Measurements from ENCODE around the gene DSC2.
"Not testable (repeated sequence)": the region's sequence is repeated elsewhere in the genome, so short reads cannot be mapped to it uniquely, and the experiment has no call there.

DSC2 gene

DNA sequence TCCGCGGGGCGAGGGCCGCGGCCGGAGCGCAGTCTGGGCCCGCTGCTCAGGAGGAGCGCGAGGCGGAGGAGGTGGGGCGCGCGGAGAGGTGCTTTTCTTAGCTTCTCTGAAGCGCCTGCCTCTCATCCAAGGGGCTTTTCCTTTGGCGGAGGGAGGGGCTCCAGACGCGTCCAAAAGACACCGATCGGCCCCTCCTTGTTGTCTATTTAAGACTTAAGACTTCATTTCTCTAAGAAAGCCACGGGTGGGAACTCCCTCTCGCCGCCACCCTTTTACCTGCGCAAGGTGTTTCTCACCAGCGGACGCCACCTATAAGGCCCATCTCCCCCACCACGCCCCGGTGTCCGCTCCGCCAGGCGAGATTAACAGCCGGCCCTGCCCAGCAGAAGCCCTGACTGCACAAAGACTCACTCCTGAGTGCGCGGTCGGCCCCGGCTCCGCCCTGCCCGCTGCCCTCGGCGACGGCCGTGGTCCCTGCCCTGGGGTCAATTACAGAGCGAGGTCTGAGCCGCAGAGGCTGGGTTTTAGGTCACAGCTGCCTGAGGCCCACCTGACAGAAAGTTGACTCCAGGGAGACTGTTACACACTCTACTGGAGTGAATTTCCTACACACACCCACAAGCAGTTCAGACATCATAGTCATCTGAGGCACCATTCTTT is at the start of gene DSC2:
Gene DSC2, minus strand, starts transcription at position 397 of the 660 bp plus-strand sequence. CDS start 450 bp downstream, outside the sequence.
- DNase-seq (ENCODE audit: low spot score): no peak

GRCh38 chr18:31149351-31149750 is 47.1 kb upstream of the DSC2 start:
- no peak for DNase-seq (ENCODE audit: low spot score)

GRCh38 chr18:31148600-31148999 is 46.4 kb upstream of the DSC2 start:
- no peak for DNase-seq (ENCODE audit: low spot score)

DNA sequence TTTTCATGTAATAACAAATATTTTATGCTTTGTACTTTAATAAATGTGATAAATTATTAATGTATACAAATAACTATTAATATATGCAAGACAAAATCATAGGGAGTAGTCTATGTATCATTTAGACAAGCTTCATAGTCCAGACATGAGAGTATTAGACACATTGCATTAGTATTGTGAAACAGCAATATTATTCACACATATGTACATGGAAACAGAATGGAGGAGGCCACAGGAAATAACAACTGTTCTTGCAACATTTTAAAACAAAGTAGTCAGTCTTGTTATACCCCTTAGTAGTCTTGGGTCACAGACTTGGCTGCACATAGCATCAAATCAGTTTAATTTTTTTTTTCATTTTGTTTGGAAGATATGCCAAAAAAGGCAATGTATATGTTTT is 44.6 kb upstream of the DSC2 start:
- no peak for DNase-seq (ENCODE audit: low spot score)

- DNase-seq (ENCODE audit: low spot score): no peak
Measured at GRCh38 chr18:31143025-31143424, 40.8 kb upstream of the DSC2 start.

DNA sequence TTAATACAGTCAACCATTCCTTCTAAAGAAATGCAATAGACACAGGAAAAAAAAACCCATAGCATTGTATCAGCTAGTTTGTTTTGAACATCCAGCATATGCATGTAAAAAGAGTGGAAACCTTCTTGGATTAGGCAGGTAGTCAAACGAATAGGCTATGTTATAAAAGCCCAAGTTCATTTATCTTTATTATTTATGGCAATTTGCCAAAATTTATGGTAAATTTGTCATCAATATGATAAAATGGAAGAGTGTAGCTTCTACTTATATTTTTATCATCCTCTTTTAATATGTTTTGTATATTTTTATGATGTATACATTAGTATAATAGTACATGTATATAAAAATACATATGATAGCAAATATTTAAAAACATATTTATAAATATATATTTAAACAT is 36.5 kb upstream of the DSC2 start:
- DNase-seq (ENCODE audit: low spot score): no peak

DNA sequence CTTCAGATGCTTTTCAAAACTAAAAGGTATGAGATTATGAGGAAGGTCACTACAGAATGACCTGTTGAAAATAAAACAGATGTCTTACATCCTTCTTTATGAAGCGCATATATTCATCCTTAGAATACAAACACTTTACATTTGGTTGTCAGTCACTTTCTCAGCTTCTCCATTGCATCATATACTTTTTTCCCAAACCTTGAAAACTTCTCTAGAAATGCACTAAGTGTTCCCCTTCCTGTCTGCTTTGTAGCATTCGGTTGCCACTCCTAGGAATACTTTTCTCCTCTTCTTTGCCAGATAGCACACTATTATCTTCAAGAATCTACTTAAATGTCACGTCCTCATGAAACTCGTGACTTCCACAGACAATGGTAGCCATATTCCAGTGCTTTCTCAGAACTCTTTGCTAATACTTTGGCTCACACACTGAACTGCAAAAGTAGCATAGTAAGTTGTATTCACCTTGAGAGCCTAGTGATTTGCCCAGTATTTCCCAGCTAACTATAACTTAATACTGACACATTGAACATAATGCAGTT is 32.8 kb upstream of the DSC2 start:
- DNase-seq (ENCODE audit: low spot score): no peak

DNA sequence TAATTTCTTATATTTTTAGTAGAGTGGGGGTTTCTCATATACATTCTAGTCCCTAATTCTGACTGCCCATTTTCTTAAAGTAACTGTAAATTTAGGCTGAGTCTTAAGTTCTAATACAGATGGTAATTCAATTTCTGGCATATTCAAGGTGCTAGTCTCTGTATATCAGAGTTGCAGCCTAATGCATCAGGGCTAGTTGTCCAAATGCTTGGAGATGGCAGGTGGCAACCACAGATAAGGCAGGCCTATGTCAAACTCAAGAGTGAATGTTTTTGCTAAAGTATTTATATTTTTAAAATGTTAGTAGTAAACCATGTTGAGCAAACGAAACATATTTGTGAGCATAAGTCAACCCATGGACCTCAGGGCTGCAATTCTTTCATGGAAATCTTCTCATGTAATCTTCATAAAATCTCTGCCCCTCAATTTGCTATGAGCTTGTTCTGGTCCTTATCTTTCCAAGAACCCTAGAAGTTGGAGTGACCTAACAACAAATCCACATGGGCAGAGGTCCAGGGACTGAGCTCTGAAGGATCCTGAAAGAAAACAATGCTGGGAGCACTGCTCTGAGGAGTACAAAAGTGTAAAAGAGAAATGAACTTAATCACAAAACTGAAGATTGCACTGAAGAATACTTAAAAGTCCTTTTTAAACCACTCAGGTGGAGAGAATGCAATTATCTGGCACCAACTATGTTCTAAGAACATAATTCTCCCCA is 27.3 kb upstream of the DSC2 start:
- DNase-seq (ENCODE audit: low spot score): no peak

DNA sequence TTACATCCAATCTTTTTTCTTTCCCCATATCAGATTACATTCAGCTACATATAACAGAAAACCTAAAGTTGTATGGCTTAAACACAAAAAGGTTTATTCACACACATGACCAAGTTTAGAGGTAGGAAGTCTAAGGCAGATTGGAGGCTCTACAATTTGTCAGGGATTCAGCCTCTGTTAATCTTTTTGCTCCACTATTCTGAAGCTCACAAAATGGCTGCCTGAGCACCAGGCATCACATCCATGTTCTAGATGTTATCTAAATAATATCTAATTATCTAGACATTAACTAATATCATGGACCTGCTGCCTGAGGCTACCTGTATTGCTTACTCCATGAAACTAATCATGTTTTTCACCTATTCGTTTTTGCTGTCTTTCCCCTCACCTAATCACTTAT is 23.7 kb upstream of the DSC2 start:
- no peak for DNase-seq (ENCODE audit: low spot score)

DNA sequence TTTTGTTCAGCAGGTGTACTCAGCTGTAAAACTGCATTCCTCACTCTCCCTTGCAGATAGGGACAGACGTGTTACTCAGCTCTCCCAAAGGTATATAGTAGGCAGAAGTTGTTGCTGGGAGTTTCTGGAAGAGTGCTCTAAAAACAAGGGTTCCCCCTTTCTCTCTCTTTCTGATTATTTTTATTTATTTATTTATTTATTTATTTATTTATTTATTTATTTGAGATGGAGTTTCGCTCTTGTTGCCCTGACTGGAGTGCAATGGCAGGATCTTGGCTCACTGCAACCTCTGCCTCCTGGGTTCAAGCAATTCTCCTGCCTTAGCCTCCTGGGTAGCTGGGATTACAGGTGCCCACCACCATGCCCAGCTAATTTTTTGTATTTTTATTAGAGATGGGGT is 20.9 kb upstream of the DSC2 start:
- DNase-seq (ENCODE audit: low spot score): not testable (repeated sequence)

DNA sequence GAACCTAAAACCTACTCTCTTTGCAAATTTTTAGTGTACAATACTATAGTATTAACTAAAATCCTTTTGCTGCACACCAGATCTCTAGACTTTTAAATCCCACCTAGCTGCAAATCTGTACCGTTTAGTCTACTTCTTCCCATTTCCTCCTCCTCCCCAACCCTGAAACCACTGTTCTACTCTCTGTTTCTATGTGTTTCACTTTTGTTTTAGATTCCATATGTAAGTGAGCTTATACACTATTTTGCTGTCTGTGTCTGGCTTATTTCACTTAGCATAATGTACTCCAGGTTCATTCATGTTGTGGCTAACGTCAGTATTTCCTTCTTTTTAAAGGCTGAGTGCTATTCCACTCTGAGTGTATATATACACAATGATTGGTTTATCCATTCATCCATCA is 18.4 kb upstream of the DSC2 start:
- DNase-seq (ENCODE audit: low spot score): no peak

GRCh38 chr18:31116853-31117595 is 14.8 kb upstream of the DSC2 start:
- DNase-seq (ENCODE audit: low spot score): no peak

GRCh38 chr18:31112804-31113203 is 10.6 kb upstream of the DSC2 start:
- DNase-seq (ENCODE audit: low spot score): no peak

DNA sequence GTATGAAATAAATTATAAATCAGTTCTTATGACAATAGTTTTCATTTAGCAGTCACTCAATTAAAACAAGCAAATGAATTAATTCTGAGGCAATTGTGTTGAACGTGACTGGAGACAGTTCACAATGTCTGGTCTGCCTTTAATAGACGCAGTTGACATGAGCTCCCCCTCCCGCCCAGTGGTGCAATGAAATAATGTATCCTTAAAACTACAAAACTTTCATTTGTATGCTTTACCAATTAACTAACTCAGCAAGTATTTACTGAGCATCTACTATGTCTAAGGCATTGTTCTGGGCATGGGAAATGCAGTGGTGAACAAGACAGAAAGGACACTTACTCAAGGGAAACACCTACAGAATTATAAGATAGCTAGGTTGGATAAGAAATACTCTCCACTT is 3.5 kb upstream of the DSC2 start:
- no peak for DNase-seq (ENCODE audit: low spot score)

DNA sequence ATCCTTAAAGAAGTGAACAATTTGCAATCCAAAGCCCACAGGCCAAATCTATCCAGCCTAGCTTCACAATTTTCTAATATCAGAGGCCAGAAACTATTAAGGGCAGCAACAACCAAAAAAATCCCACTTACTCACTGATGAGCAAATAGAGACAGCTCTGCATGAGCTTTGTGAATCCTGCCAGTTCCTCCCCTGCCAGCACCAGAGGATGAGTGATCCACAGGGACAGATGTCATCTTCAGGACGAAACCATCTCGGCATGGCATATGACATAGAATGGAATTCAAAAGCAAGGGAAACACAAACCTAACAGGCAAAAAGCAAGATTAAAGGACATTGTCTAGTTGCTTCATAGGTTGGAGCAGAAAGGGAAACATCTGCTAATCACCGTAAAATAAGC is 2.2 kb upstream of the DSC2 start:
- DNase-seq (ENCODE audit: low spot score): no peak

DNA sequence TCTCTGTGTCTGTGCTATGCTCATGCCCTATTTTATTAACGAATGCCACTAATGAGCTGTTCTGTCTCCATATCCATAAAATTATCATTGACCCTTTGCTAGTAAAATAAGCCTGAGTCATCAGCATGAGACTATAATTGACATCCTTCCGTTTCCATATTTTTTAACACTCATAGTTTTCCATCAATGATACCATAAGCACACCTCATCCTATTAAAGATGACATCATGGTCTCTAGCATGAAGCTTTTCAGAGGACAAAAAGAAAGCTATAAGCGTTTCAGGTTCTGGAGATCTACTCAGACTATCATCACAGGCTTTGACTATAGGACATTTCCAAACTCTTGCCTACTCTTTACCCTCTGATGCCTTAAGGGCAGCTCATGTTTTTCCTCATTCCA is 1.2 kb upstream of the DSC2 start:
- DNase-seq (ENCODE audit: low spot score): no peak

DNA sequence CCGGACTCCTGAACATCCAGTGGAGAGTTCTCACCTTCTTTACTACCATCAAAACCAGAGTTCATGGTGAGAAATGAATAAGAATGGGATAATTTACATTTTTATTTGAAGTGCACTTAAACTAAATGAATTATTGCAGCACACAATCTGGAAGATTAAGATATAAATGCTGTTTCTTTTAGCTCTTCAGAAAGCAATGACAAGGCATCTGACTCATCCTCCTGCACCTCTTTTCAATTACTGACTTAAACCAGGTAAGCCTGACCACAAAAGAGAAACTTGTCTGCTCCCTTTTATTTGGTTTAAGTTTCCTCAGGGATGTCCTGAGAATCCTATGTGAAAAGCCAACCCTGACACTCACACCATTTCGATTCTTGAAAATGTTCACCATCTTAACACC is 720 bp upstream of the DSC2 start:
- no peak for DNase-seq (ENCODE audit: low spot score)

- no peak for DNase-seq (ENCODE audit: low spot score)
Measured at GRCh38 chr18:31101183-31102024, 817 bp downstream of the DSC2 start.

DNA sequence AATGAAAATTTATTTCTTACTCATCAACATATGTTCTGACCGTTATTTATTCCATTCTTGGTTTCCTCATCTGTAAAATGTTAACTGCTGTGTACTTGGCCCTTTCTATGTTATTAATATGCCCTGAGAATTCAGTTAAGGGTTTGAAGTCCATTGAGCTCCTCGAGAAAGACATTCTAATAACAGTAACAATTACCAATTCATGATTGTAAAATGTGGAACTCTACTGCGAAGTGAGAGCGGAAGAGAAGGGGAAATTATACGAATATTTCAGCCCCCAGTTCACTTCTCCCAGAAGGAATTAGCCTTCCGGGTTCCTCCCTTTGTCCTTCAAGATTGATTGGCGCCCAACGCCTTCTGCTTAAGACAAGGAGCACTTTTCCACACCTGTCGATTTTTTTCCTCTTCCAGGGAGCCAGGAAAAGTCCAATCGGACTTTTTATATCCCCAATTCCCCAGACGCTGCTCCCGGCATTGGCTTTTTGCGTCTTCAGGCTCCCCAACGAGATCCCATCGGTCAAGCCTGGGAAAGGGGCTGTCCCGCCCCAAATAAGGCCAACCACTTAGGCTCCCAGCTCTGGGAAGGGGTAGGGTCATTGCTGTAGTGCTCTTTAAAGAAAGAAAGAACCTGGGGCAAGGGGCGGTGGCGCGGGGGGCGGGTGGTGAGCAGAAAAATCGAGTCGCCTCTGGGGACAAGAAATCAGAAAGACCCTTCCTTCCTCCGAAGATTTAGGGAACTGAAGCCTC is 1.6 kb downstream of the DSC2 start:
- no peak for DNase-seq (ENCODE audit: low spot score)

- DNase-seq (ENCODE audit: low spot score): no peak
Measured at GRCh38 chr18:31099450-31100230, 2.6 kb downstream of the DSC2 start.
